Caco-2 (cell line): ENCODE measurements around the gene NIPSNAP3A. TPM values are rescaled to one million over a fixed set of nuclear protein-coding genes. Genes with fewer than 3 reads are reported as not detected.

Experiments used
- BruUV-seq: library from RNA; stranded (reverse); fragments of 400-500 nt; replicated peaks from 2 replicates; lab custom pipeline; 2021; lab: Mats Ljungman, UMichigan
- CTCF ChIA-PET: fragments of 300-600 bp; sonication (Branson Sonifier 250); formaldehyde crosslinking; loops from one replicate; lab custom pipeline; 2022; ENCODE audit warnings: antibody characterized with exemption; lab: Charles Lee
- POLR2A ChIA-PET: fragments of 300-600 bp; sonication (Branson Sonifier 250); formaldehyde crosslinking; loops from one replicate; lab custom pipeline; 2022; ENCODE audit warnings: antibody characterized with exemption; lab: Charles Lee
- DNase-seq, 2 experiments: peaks; one replicate each; pipeline versions ENCODE4 v3.0.0 to v3.0.0-alpha.2; 2020 to 2022
- H3K27me3 ChIP-seq: replicated peaks from 2 replicates; pipeline ENCODE4 v1.6.0; 2011; ENCODE audit warnings: low read length; ENCODE audit not compliant: control insufficient read depth, insufficient read depth
- H3K36me3 ChIP-seq: 2 replicates; pipeline ENCODE4 v1.5.1; 2011; ENCODE audit warnings: low read length; ENCODE audit not compliant: control insufficient read depth, insufficient read depth
- H3K4me1 ChIP-seq: fragments of 250-450 bp; sonication (Bioruptor Pico); 2 replicates; pipeline ENCODE4 v1.5.1; 2020; ENCODE audit warnings: mild to moderate bottlenecking
- H3K4me3 ChIP-seq: 2 replicates; pipeline ENCODE4 v1.5.1; 2011; ENCODE audit warnings: low read depth, mild to moderate bottlenecking, control low read depth, low read length
- H3K9me3 ChIP-seq: fragments of 250-450 bp; sonication (Bioruptor Pico); 2 replicates; pipeline ENCODE4 v1.5.1; 2020; ENCODE audit warnings: mild to moderate bottlenecking, moderate library complexity
- H3K27ac Mint-ChIP-seq: one replicate; pipeline ENCODE4 v1.8.0; 2022; ENCODE audit warnings: mixed read lengths; ENCODE audit not compliant: unreplicated experiment
- H3K27me3 Mint-ChIP-seq: one replicate; pipeline ENCODE4 v1.8.0; 2022; ENCODE audit warnings: mixed read lengths; ENCODE audit not compliant: insufficient read depth, unreplicated experiment
- H3K36me3 Mint-ChIP-seq: one replicate; pipeline ENCODE4 v1.8.0; 2022; ENCODE audit warnings: mild to moderate bottlenecking, mixed read lengths; ENCODE audit not compliant: insufficient read depth, unreplicated experiment
- H3K4me1 Mint-ChIP-seq: one replicate; pipeline ENCODE4 v1.8.0; 2022; ENCODE audit warnings: low read depth, mixed read lengths; ENCODE audit not compliant: unreplicated experiment
- H3K4me3 Mint-ChIP-seq: one replicate; pipeline ENCODE4 v1.8.0; 2022; ENCODE audit warnings: mild to moderate bottlenecking, moderate library complexity, mixed read lengths; ENCODE audit not compliant: unreplicated experiment
- H3K9me3 Mint-ChIP-seq: one replicate; pipeline ENCODE4 v1.8.0; 2022; ENCODE audit warnings: mixed read lengths; ENCODE audit not compliant: unreplicated experiment
- CTCF ChIP-seq, 2 experiments: fragments of 200-600 bp in 1 of 2; IDR thresholded peaks; 1 replicate in 1 of 2; 2 replicates in 1 of 2; pipeline versions ENCODE4 v1.5.1 to v1.8.0; 2011 to 2022; ENCODE audit warnings: antibody characterized with exemption in 1 of 2, control low read depth in 1 of 2, inconsistent platforms in 1 of 2, low read depth in 1 of 2, low read length in 1 of 2, mild to moderate bottlenecking in 1 of 2, moderate library complexity in 1 of 2; ENCODE audit not compliant: insufficient read depth in 1 of 2, severe bottlenecking in 1 of 2, unreplicated experiment in 1 of 2
- intact Hi-C: fragments of 100-400 bp; cut with micrococcal nuclease; formaldehyde crosslinking; loops from one replicate; pipeline ENCODE4 v1.10.0; 2022; ENCODE audit not compliant: unreplicated experiment
- total RNA-seq: library from RNA; stranded (reverse); gene quantifications from 2 replicates; pipeline ENCODE4 v1.2.3, GENCODE V29; 2022

NIPSNAP3A gene
- total RNA-seq, 1 experiment from 2014 or later, result 19.0 TPM

GRCh38 chr9:104711604-104712003, 35.9 kb upstream of the NIPSNAP3A start:
- Histone ChIP-seq H3K27me3 (no peaks in the 10 kb centered on the region), H3K9me3 (peaks cover 3% of the 10 kb centered on the region; the same call in 1 of the 2 replicates), H3K36me3 (no peaks in the 10 kb centered on the region), H3K4me3 (no peak overlapping the region), H3K4me1 (no peaks in the 10 kb centered on the region)
- no peak for DNase-seq
- POLR2A ChIA-PET, result no interaction called here
- CTCF ChIA-PET, result no interaction called here
- Mint-ChIP-seq H3K36me3 (no peaks in the 10 kb centered on the region), H3K4me3 (no peak overlapping the region), H3K27ac (no peak overlapping the region), H3K4me1 (peaks cover 2% of the 10 kb centered on the region), H3K9me3 (peaks cover 4% of the 10 kb centered on the region), H3K27me3 (no peaks in the 10 kb centered on the region)
- intact Hi-C loops, result no loop called here
- no peak for TF ChIP-seq CTCF (IDR thresholded peaks at IDR 0.05; ENCODE audit: insufficient read depth in 1 of 2, low read depth in 1 of 2, low read length in 1 of 2, severe bottlenecking in 1 of 2, unreplicated experiment in 1 of 2)
- BruUV-seq, result no TSS peak

- no peak for TF ChIP-seq CTCF (IDR thresholded peaks at IDR 0.05; ENCODE audit: insufficient read depth in 1 of 2, low read depth in 1 of 2, low read length in 1 of 2, severe bottlenecking in 1 of 2, unreplicated experiment in 1 of 2)
- DNase-seq, result no peak
- Histone ChIP-seq H3K4me3 (no peak overlapping the region), H3K4me1 (no peaks in the 10 kb centered on the region), H3K27me3 (no peaks in the 10 kb centered on the region), H3K36me3 (no peaks in the 10 kb centered on the region), H3K9me3 (no peaks in the 10 kb centered on the region)
- CTCF ChIA-PET, result no interaction called here
- no peaks in the 10 kb centered on the region for H3K27me3 Mint-ChIP-seq
- BruUV-seq, result no TSS peak
- H3K27ac Mint-ChIP-seq, result no peak overlapping the region
- no peak overlapping the region for H3K4me3 Mint-ChIP-seq
- intact Hi-C loops, result no loop called here
- no peaks in the 10 kb centered on the region for H3K9me3 Mint-ChIP-seq
- no peaks in the 10 kb centered on the region for H3K36me3 Mint-ChIP-seq
- POLR2A ChIA-PET, result no interaction called here
- no peaks in the 10 kb centered on the region for H3K4me1 Mint-ChIP-seq
Measured at GRCh38 chr9:104725014-104725413, 22.5 kb upstream of the NIPSNAP3A start.

- no TSS peak for BruUV-seq
- no peak overlapping the region for H3K4me3 Mint-ChIP-seq
- intact Hi-C loops, result no loop called here
Measured at GRCh38 chr9:104738452-104738851, 9.0 kb upstream of the NIPSNAP3A start.

More at GRCh38 chr9:104738452-104738851, 9.0 kb upstream of the NIPSNAP3A start:
- Histone ChIP-seq H3K4me3 (no peak overlapping the region), H3K9me3 (0 out of 2 replicates have a peak, but pooled peaks cover 8% of the 10 kb centered on the region), H3K27me3 (no peaks in the 10 kb centered on the region), H3K4me1 (peaks cover 9% of the 10 kb centered on the region; the same call in 1 of the 2 replicates), H3K36me3 (no peaks in the 10 kb centered on the region)
- DNase-seq, result no peak
- H3K9me3 Mint-ChIP-seq, result no peaks in the 10 kb centered on the region
- no peak for TF ChIP-seq CTCF (IDR thresholded peaks at IDR 0.05; ENCODE audit: insufficient read depth in 1 of 2, low read depth in 1 of 2, low read length in 1 of 2, severe bottlenecking in 1 of 2, unreplicated experiment in 1 of 2)
- H3K36me3 Mint-ChIP-seq, result no peaks in the 10 kb centered on the region
- ChIA-PET CTCF (no interaction called here), POLR2A (no interaction called here)
- H3K27ac Mint-ChIP-seq, result no peak overlapping the region
- H3K4me1 Mint-ChIP-seq, result peaks cover 8% of the 10 kb centered on the region
- no peaks in the 10 kb centered on the region for H3K27me3 Mint-ChIP-seq
